ENCODE results near the gene ZSCAN5C.
"Not testable (repeated sequence)": the region's sequence is repeated elsewhere in the genome, so short reads cannot be mapped to it uniquely, and the experiment has no call there.

Gene ZSCAN5C

GRCh38 chr19:56223481-56223880, 21.4 kb downstream of the ZSCAN5C start:
- Histone ChIP-seq H3K79me2 (ENCODE audit: insufficient read depth, low read length) (no peaks in the 10 kb centered on the region), H3K4me2 (ENCODE audit: low read depth, low read length, poor library complexity, severe bottlenecking) (no peak overlapping the region), H2AFZ (ENCODE audit: low read length) (no peak overlapping the region), H3K27me3 (ENCODE audit: insufficient read depth, low read length, poor library complexity, severe bottlenecking) (no peaks in the 10 kb centered on the region), H3F3A (ENCODE audit: low read depth) (no peaks in the 10 kb centered on the region), H3K4me3 (ENCODE audit: low read length, poor library complexity, severe bottlenecking) (no peak overlapping the region), H3K9ac (ENCODE audit: low read depth, low read length, poor library complexity, severe bottlenecking) (no peak overlapping the region), H3K36me3 (ENCODE audit: insufficient read depth, low read length) (peaks cover 10% of the 10 kb centered on the region; the same call in 1 of the 2 replicates), H4K20me1 (ENCODE audit: insufficient read depth, low read length, poor library complexity, severe bottlenecking) (no peaks in the 10 kb centered on the region), H3K9me3 (ENCODE audit: insufficient read depth, low read depth, low read length) (no peaks in the 10 kb centered on the region), H3K9me2 (replicated peaks; ENCODE audit: low read depth, low read length) (no peaks in the 10 kb centered on the region), H3K4me1 (ENCODE audit: insufficient read depth, low read length, poor library complexity, severe bottlenecking) (no peaks in the 10 kb centered on the region)
- TF ChIP-seq CTCF (conservative IDR thresholded peaks at IDR 0.05; ENCODE audit: low read length) (no peak), EZH2phosphoT487 (IDR thresholded peaks at IDR 0.05; ENCODE audit: borderline replicate concordance) (no peak)

DNA sequence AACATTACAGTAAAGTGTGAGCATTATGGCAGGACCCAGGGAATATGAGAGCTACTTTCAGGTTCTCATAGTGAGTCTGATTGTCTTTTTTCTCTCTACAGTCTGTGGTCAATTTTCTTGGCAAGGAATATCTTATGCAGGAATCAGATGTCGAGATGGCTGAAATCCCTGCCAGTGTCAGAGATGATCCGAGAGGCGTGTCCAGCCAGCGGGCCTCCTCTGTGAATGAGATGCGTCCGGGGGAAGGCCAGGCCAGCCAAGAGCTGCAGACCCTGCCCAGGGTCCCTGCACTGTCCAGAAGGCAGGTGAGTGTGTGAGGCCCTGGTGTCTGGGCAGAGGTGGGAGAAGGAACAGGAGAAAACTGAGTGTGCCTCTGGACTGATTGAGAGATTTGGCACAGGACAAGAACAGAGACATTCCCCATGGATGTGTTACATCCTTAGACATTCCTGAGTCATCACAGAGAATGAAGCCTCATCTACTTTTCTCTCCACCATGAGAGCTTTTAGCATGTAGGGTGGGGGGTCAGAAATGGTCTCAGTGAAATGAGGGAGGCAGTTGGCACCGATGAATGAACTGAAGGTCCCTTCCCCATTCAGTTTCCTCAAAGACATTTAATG, 43.2 kb downstream of the ZSCAN5C start:
- TF ChIP-seq CTCF (conservative IDR thresholded peaks at IDR 0.05; ENCODE audit: low read length) (no peak), EZH2phosphoT487 (IDR thresholded peaks at IDR 0.05; ENCODE audit: borderline replicate concordance) (no peak)
- H3K4me2 ChIP-seq (ENCODE audit: low read depth, low read length, poor library complexity, severe bottlenecking), result no peak overlapping the region

DNA sequence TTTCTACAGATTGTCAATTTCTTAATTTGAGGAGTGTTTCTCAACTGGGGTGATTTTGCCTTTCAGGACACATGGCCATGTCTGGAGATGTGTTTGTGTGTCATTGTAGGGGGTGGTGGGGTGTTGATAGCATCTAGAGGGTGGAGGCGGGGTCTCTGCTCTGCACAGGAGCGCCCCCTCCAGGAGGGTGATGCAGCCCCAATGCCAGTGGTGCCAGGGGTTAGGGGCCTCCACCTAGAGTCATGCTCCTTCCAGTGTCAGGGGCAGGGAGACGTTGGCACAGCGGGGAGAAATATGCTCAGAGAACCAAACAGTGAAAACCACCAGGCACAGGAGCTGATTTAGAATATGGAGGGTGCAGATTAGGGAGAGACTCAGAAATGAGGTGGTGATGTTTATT, 43.7 kb downstream of the ZSCAN5C start:
- not testable (repeated sequence) for H3K4me1 ChIP-seq (ENCODE audit: insufficient read depth, low read length, poor library complexity, severe bottlenecking); H3K79me2 ChIP-seq (ENCODE audit: insufficient read depth, low read length); H3K9ac ChIP-seq (ENCODE audit: low read depth, low read length, poor library complexity, severe bottlenecking); H3F3A ChIP-seq (ENCODE audit: low read depth); H3K36me3 ChIP-seq (ENCODE audit: insufficient read depth, low read length); H2AFZ ChIP-seq (ENCODE audit: low read length); H3K27me3 ChIP-seq (ENCODE audit: insufficient read depth, low read length, poor library complexity, severe bottlenecking); H3K4me3 ChIP-seq (ENCODE audit: low read length, poor library complexity, severe bottlenecking); H3K9me2 ChIP-seq (replicated peaks; ENCODE audit: low read depth, low read length); H4K20me1 ChIP-seq (ENCODE audit: insufficient read depth, low read length, poor library complexity, severe bottlenecking); H3K9me3 ChIP-seq (ENCODE audit: insufficient read depth, low read depth, low read length); H3K4me2 ChIP-seq (ENCODE audit: low read depth, low read length, poor library complexity, severe bottlenecking)
- TF ChIP-seq CTCF (conservative IDR thresholded peaks at IDR 0.05; ENCODE audit: low read length), result peak; percentile 30; the same call in 1 of the 2 replicates

More for the DNA sequence above, 43.2 kb downstream of the ZSCAN5C start:
- Histone ChIP-seq H3K27me3 (ENCODE audit: insufficient read depth, low read length, poor library complexity, severe bottlenecking) (no peaks in the 10 kb centered on the region), H3K4me3 (ENCODE audit: low read length, poor library complexity, severe bottlenecking) (no peak overlapping the region), H3K9me3 (ENCODE audit: insufficient read depth, low read depth, low read length) (no peaks in the 10 kb centered on the region), H3F3A (ENCODE audit: low read depth) (no peaks in the 10 kb centered on the region), H3K4me1 (ENCODE audit: insufficient read depth, low read length, poor library complexity, severe bottlenecking) (no peaks in the 10 kb centered on the region), H3K36me3 (ENCODE audit: insufficient read depth, low read length) (no peaks in the 10 kb centered on the region), H3K9ac (ENCODE audit: low read depth, low read length, poor library complexity, severe bottlenecking) (no peak overlapping the region), H3K9me2 (replicated peaks; ENCODE audit: low read depth, low read length) (no peaks in the 10 kb centered on the region), H2AFZ (ENCODE audit: low read length) (no peak overlapping the region), H3K79me2 (ENCODE audit: insufficient read depth, low read length) (no peaks in the 10 kb centered on the region), H4K20me1 (ENCODE audit: insufficient read depth, low read length, poor library complexity, severe bottlenecking) (no peaks in the 10 kb centered on the region)

GRCh38 chr19:56248736-56249338, 46.8 kb downstream of the ZSCAN5C start:
- not testable (repeated sequence) for H2AFZ ChIP-seq (ENCODE audit: low read length); H4K20me1 ChIP-seq (ENCODE audit: insufficient read depth, low read length, poor library complexity, severe bottlenecking); H3K4me2 ChIP-seq (ENCODE audit: low read depth, low read length, poor library complexity, severe bottlenecking); H3K9me3 ChIP-seq (ENCODE audit: insufficient read depth, low read depth, low read length); H3K9me2 ChIP-seq (replicated peaks; ENCODE audit: low read depth, low read length); H3K9ac ChIP-seq (ENCODE audit: low read depth, low read length, poor library complexity, severe bottlenecking); H3K4me3 ChIP-seq (ENCODE audit: low read length, poor library complexity, severe bottlenecking); H3K27me3 ChIP-seq (ENCODE audit: insufficient read depth, low read length, poor library complexity, severe bottlenecking); H3F3A ChIP-seq (ENCODE audit: low read depth); H3K79me2 ChIP-seq (ENCODE audit: insufficient read depth, low read length); H3K4me1 ChIP-seq (ENCODE audit: insufficient read depth, low read length, poor library complexity, severe bottlenecking); H3K36me3 ChIP-seq (ENCODE audit: insufficient read depth, low read length)
